ENCODE results near the gene IMPG2. TPM values are rescaled to one million over a fixed set of nuclear protein-coding genes. Genes with fewer than 3 reads are reported as not detected.

IMPG2 gene
- total RNA-seq = under 0.01 TPM in 2 replicates

DNA sequence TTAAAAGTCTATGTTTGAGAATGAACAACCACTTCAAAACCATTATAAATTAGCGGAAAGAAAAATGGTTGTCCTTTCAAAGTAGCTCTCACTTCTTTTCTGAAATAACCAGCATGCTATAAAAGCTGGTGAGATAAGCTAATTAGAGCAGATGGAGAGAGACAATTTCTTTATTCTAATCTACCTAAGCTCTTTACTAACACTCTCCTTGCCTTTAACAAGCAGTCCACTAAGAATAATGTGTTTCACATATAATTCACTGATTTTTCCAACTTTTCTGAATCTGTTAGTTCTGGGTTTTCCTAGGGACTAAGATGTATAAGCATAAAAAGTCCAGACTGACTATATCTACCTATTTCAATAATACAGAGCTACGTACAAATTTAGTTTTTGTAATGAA lies at the start of gene IMPG2:
Gene IMPG2 (minus strand): TSS at position 101 of the 400 bp plus-strand sequence. CDS start 203 bp downstream, outside the sequence.

Other genes with a start within 250 kb of the IMPG2 start
- gene SENP7, start 192.6 kb upstream of the IMPG2 start, total RNA-seq = 5.5 and 7.1 TPM in 2 replicates
- 18.3 and 25.2 TPM in 2 replicates for gene TRMT10C, start 241.3 kb upstream of the IMPG2 start, total RNA-seq